GM21619 (cell line): ENCODE results near the gene COL8A1.

Source experiments
- ATAC-seq: cut with Tn5 transposase; IDR thresholded peaks from one replicate; pipeline ENCODE4 v1.9.1; 2021; ENCODE audit not compliant: unreplicated experiment

Gene COL8A1

GRCh38 chr3:99668044-99668443 is 29.6 kb downstream of the COL8A1 start:
- no peak for ATAC-seq

GRCh38 chr3:99669879-99670555 is 31.6 kb downstream of the COL8A1 start:
- ATAC-seq, result no peak

GRCh38 chr3:99670556-99670950 is 32.2 kb downstream of the COL8A1 start:
- no peak for ATAC-seq

GRCh38 chr3:99674086-99674789 is 35.8 kb downstream of the COL8A1 start:
- no peak for ATAC-seq

GRCh38 chr3:99678023-99678422 is 39.6 kb downstream of the COL8A1 start:
- ATAC-seq, result no peak

- no peak for ATAC-seq
Measured at GRCh38 chr3:99678896-99679295, 40.5 kb downstream of the COL8A1 start.

- ATAC-seq, result peak; percentile 45
Measured at GRCh38 chr3:99681512-99681911, 43.1 kb downstream of the COL8A1 start.

- no peak for ATAC-seq
Measured at GRCh38 chr3:99681976-99682375, 43.6 kb downstream of the COL8A1 start.

- no peak for ATAC-seq
Measured at GRCh38 chr3:99683465-99683864, 45.1 kb downstream of the COL8A1 start.

- ATAC-seq, result no peak
Measured at GRCh38 chr3:99683876-99684275, 45.5 kb downstream of the COL8A1 start.

GRCh38 chr3:99684644-99685043 is 46.2 kb downstream of the COL8A1 start:
- no peak for ATAC-seq

GRCh38 chr3:99686469-99686868 is 48.1 kb downstream of the COL8A1 start:
- no peak for ATAC-seq

- peak; percentile 64 for ATAC-seq
Measured at GRCh38 chr3:99686955-99687612, 48.7 kb downstream of the COL8A1 start.

- no peak for ATAC-seq
Measured at GRCh38 chr3:99690761-99691369, 52.5 kb downstream of the COL8A1 start.

GRCh38 chr3:99693636-99694035 is 55.2 kb downstream of the COL8A1 start:
- ATAC-seq, result no peak

- ATAC-seq, result no peak
Measured at GRCh38 chr3:99696497-99696896, 58.1 kb downstream of the COL8A1 start.

- ATAC-seq, result no peak
Measured at GRCh38 chr3:99697250-99697649, 58.9 kb downstream of the COL8A1 start.

GRCh38 chr3:99698932-99699331 is 60.5 kb downstream of the COL8A1 start:
- no peak for ATAC-seq

- no peak for ATAC-seq
Measured at GRCh38 chr3:99699841-99700240, 61.4 kb downstream of the COL8A1 start.

- no peak for ATAC-seq
Measured at GRCh38 chr3:99700631-99701268, 62.4 kb downstream of the COL8A1 start.
